ENCODE measurements around the gene MPZL1.
A peak's percentile ranks its signal among the peaks of the same experiment; 100 is the strongest.

Gene MPZL1

DNA sequence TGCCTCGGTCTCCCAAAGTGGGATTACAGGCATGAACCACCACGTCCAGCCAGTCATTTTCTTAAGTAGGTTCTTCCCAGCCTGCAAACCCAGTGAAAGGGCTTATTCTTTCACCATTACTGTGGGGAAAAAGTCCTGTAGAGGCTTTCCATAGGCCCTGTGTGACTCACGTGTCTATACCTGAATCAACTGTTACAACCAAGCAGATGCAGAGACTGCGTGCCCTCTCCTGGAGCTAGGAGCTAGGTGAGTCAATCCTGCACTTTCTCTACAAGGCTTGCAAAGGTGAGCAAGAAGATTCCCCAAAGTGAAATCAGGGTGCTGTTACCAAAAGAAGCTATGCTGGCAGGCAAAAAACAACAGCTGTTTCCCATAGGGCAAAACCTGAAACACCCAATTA, 13.8 kb upstream of the MPZL1 start:
- no peak overlapping the region for H3K4me3 ChIP-seq (ENCODE audit: control insufficient read depth, low read depth, low read length)
- TF ChIP-seq, protein P1, sequence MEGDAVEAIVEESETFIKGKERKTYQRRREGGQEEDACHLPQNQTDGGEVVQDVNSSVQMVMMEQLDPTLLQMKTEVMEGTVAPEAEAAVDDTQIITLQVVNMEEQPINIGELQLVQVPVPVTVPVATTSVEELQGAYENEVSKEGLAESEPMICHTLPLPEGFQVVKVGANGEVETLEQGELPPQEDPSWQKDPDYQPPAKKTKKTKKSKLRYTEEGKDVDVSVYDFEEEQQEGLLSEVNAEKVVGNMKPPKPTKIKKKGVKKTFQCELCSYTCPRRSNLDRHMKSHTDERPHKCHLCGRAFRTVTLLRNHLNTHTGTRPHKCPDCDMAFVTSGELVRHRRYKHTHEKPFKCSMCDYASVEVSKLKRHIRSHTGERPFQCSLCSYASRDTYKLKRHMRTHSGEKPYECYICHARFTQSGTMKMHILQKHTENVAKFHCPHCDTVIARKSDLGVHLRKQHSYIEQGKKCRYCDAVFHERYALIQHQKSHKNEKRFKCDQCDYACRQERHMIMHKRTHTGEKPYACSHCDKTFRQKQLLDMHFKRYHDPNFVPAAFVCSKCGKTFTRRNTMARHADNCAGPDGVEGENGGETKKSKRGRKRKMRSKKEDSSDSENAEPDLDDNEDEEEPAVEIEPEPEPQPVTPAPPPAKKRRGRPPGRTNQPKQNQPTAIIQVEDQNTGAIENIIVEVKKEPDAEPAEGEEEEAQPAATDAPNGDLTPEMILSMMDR (conservative IDR thresholded peaks at IDR 0.05; ENCODE audit: control insufficient read depth, insufficient read depth, low read depth, low read length): no peak
- DNase-seq (ENCODE audit: low read depth): no peak

GRCh38 chr1:167708940-167709389, 12.8 kb upstream of the MPZL1 start:
- DNase-seq (ENCODE audit: low read depth): peak; percentile 42
- H3K4me3 ChIP-seq (ENCODE audit: control insufficient read depth, low read depth, low read length): no peak overlapping the region
- TF ChIP-seq, protein P1 (conservative IDR thresholded peaks at IDR 0.05; ENCODE audit: control insufficient read depth, insufficient read depth, low read depth, low read length): no peak

DNA sequence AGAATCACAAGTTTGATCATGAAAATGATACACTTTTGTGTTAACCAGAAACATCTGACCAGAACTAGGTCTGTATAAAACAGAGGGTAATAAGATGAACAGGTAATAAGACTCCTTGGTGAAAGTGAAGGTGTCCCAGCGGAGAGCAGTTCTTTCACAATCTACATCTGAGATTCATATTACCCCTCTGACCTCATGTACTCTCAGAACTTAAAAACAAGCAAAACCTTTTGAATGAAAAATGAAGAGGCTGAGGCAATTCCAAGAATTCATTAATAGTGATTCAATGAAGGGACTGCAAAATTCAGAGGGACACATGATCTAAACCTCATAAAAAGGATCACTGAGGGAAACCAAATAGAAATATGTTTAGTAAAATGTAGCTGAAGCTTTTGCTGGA, 10.9 kb upstream of the MPZL1 start:
- no peak overlapping the region for H3K4me3 ChIP-seq (ENCODE audit: control insufficient read depth, low read depth, low read length)
- no peak for DNase-seq (ENCODE audit: low read depth)
- TF ChIP-seq, protein P1 (conservative IDR thresholded peaks at IDR 0.05; ENCODE audit: control insufficient read depth, insufficient read depth, low read depth, low read length): no peak

GRCh38 chr1:167711797-167712196, 10.0 kb upstream of the MPZL1 start:
- TF ChIP-seq, protein P1 (conservative IDR thresholded peaks at IDR 0.05; ENCODE audit: control insufficient read depth, insufficient read depth, low read depth, low read length): no peak
- DNase-seq (ENCODE audit: low read depth): no peak
- H3K4me3 ChIP-seq (ENCODE audit: control insufficient read depth, low read depth, low read length): no peak overlapping the region

DNA sequence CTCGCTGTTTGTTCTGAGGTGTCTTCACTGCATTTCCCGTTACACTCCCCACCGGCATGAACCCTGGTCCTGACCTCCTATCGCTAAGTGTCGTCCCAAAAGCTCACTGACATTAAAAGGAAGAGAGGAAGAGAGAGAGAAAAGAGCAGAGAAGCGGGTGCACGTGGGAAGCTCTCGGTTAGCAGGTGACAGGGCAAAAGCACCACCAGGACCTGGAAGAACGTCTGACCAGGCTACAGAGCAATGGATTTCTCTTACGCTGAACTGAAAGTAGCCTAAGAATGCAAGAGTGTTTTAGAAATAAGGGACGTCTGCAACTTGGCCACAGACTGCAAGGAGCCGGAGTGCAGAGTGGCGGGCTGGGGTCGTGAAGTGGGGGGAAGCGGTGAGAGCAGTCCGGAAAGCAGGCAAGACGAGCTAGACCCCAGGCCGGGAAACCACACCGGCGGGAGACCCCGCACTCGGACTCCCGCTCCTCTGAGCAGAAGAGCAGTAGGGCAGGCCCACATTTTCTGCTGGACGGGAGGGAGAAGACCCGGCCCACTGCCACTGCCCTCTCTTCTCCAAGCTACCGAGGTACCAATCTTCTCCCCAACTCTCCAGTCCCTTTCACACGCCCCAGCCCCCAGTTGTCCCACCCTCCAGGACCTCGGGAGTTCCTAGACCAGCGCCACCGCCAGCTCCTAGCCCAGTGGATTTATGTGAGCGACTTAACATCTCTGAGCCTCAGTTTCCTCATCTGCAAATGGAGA, 8.3 kb upstream of the MPZL1 start:
- no peak for DNase-seq (ENCODE audit: low read depth)
- TF ChIP-seq, protein P1 (conservative IDR thresholded peaks at IDR 0.05; ENCODE audit: control insufficient read depth, insufficient read depth, low read depth, low read length): no peak
- peak overlapping the region; percentile 62 for H3K4me3 ChIP-seq (ENCODE audit: control insufficient read depth, low read depth, low read length)

DNA sequence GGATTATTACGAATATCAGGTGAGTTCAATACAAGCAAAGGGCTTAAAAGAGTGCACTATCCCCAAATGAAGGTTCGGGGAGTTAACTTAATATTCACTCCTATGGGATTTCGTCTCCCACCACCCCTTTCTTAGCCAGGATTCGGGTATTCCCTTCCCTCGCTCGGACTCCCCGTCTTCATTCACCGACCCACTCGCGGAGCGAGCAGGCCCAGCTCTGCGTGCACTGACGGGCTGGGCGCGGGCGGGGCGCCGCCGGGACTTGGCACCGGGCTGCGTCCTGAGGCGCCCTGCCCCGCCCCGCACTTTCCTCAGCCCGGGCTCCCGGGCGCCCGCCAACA, 7.7 kb upstream of the MPZL1 start:
- TF ChIP-seq, protein P1 (conservative IDR thresholded peaks at IDR 0.05; ENCODE audit: control insufficient read depth, insufficient read depth, low read depth, low read length): no peak
- peak overlapping the region; percentile 62 for H3K4me3 ChIP-seq (ENCODE audit: control insufficient read depth, low read depth, low read length)
- DNase-seq (ENCODE audit: low read depth): no peak

All from fibroblast of mammary gland (primary cell).